H1 (cell line): Measurements from ENCODE around the gene TNS2. TPM values are rescaled to one million over a fixed set of nuclear protein-coding genes. Genes with fewer than 3 reads are reported as not detected.

Experiments used
- CHD1 ChIP-seq: IDR thresholded peaks from 2 replicates; pipeline ENCODE4 v1.6.1; 2012; ENCODE audit warnings: low read depth, low read length, improper control_type of control experiment
- CHD2 ChIP-seq: IDR thresholded peaks from 2 replicates; pipeline ENCODE4 v1.6.1; 2012; ENCODE audit warnings: low read length, improper control_type of control experiment
- KDM4A ChIP-seq: IDR thresholded peaks from one replicate; pipeline ENCODE4 v1.7.1; 2012; ENCODE audit warnings: low read depth, mild to moderate bottlenecking, moderate library complexity, low read length, inconsistent platforms; ENCODE audit not compliant: severe bottlenecking
- SIN3A ChIP-seq, 2 experiments: IDR thresholded peaks in 1 of 2; conservative IDR thresholded peaks in 1 of 2; 2 replicates each; pipeline ENCODE4 v1.6.1; 2011 to 2012; ENCODE audit warnings: low read length in 2 of 2, improper control_type of control experiment in 1 of 2, low read depth in 1 of 2, mild to moderate bottlenecking in 1 of 2
- SIRT6 ChIP-seq: IDR thresholded peaks from one replicate; pipeline ENCODE4 v1.7.1; 2012; ENCODE audit warnings: low read length, inconsistent platforms
- TBP ChIP-seq: IDR thresholded peaks from 2 replicates; pipeline ENCODE4 v1.6.1; 2011; ENCODE audit warnings: low read depth, low read length, improper control_type of control experiment
- polyA plus RNA-seq, 7 experiments: library from polyadenylated mRNA; depleted of rRNA in 3 of 7; stranded (reverse) in 5 of 7; unstranded in 2 of 7; fragments of >200 nt in 5 of 7; fragments of 200-250 nt in 2 of 7; gene quantifications; 1 replicate in 5 of 7; 2 replicates in 1 of 7; 4 replicates in 1 of 7; pipeline versions ENCODE4 v1.2.1 to v1.2.3, GENCODE V29; 2011 to 2013; ENCODE audit warnings: missing spikeins in 2 of 7, mixed read lengths in 2 of 7
- total RNA-seq: library from RNA; stranded (reverse); fragmentation: NEBNext Ultra II Directional; extraction: Animal tissue kit (Norgen Biotek cat#: 25700); gene quantifications from 2 replicates; pipeline ENCODE4 v1.2.1, GENCODE V29; 2021

The TNS2 gene
- total and polyA plus RNA-seq, 2 of the 8 experiments (the other 6 are each of a cell fraction or from before 2014, with no cell fraction given): 2.8 to 4.7 TPM

GRCh38 chr12:53044052-53044581 lies 5.7 kb upstream of the TNS2 start (continued):
- TF ChIP-seq CHD2 (no peak), SIN3A (conservative IDR thresholded peaks at IDR 0.05 in 1 of 2, IDR thresholded peaks at IDR 0.05 in 1 of 2; ENCODE audit: low read depth in 1 of 2, low read length in 2 of 2) (no peak), CHD1 (no peak), SIRT6 (no peak), TBP (no peak), KDM4A (no peak)
